SK-N-SH (cell line): ENCODE results near the gene STIM1.

Source experiments
- CHD2 ChIP-seq: fragments of 150-350 bp; IDR thresholded peaks from 2 replicates; pipeline ENCODE4 v1.6.1; 2018; ENCODE audit warnings: low read length; ENCODE audit not compliant: partially characterized antibody
- CTCF ChIP-seq: fragments of 200-600 bp; sonication (generic); IDR thresholded peaks from 2 replicates; pipeline ENCODE4 v1.6.1; 2017; ENCODE audit warnings: antibody characterized with exemption, mild to moderate bottlenecking, moderate library complexity
- GABPA ChIP-seq: IDR thresholded peaks from 2 replicates; pipeline ENCODE4 v1.4.0; 2012; ENCODE audit warnings: low read depth, mild to moderate bottlenecking
- NRF1 ChIP-seq: IDR thresholded peaks from 2 replicates; pipeline ENCODE4 v1.6.1; 2012; ENCODE audit warnings: low read depth, mild to moderate bottlenecking, low read length
- REST ChIP-seq: IDR thresholded peaks from 2 replicates; pipeline ENCODE4 v1.6.1; 2012; ENCODE audit warnings: mild to moderate bottlenecking, low read depth, low read length, moderate library complexity
- USF2 ChIP-seq: fragments of 150-350 bp; IDR thresholded peaks from 2 replicates; pipeline ENCODE4 v1.6.1; 2017; ENCODE audit warnings: antibody characterized with exemption, low read length, low read depth, borderline replicate concordance
- ZBTB33 ChIP-seq: IDR thresholded peaks from 2 replicates; pipeline ENCODE4 v1.4.0; 2012; ENCODE audit warnings: low read depth, borderline replicate concordance

- TF ChIP-seq NRF1 (no peak), CTCF (no peak), GABPA (no peak), ZBTB33 (no peak), CHD2 (no peak), USF2 (no peak), REST (no peak)
These were observed 11.4 kb downstream of the STIM1 start for GRCh38 chr11:3866836-3867208.
